Measurements from ENCODE around the gene CTSC.

- TF ChIP-seq SP2 (tag by site-specific recombination; IDR thresholded peaks at IDR 0.05) (no peak), ZSCAN18 (tag by site-specific recombination; IDR thresholded peaks at IDR 0.05) (no peak), CTCF (tag by site-specific recombination; IDR thresholded peaks at IDR 0.05) (no peak), ZSCAN30 (tag by site-specific recombination; IDR thresholded peaks at IDR 0.05) (no peak), YY1 (tag by site-specific recombination; IDR thresholded peaks at IDR 0.05) (no peak), ZBTB11 (tag by site-specific recombination; conservative IDR thresholded peaks at IDR 0.05; ENCODE audit: low read depth) (no peak), TSHZ1 (tag by site-specific recombination; IDR thresholded peaks at IDR 0.05; ENCODE audit: borderline replicate concordance) (no peak), ATF2 (tag by site-specific recombination; IDR thresholded peaks at IDR 0.05; ENCODE audit: low read depth) (no peak)
Observed at GRCh38 chr11:88377646-88378045, 40.1 kb upstream of the CTSC start.
